Body of pancreas (tissue), 4 donors: ENCODE measurements around the gene PREX1.

Source experiments
- CTCF ChIP-seq, 7 experiments: fragments of 450-650 bp in 4 of 7; fragments of 200-600 bp in 3 of 7; sonication (generic) in 3 of 7; IDR thresholded peaks; one replicate each; pipeline ENCODE4 v1.5.1; 2016 to 2019; ENCODE audit warnings: antibody characterized with exemption in 7 of 7
- POLR2A ChIP-seq, 3 donors: fragments of 450-650 bp; IDR thresholded peaks; one replicate each; pipeline ENCODE4 v1.6.1; 2016; ENCODE audit warnings: antibody characterized with exemption in 3 of 3, mild to moderate bottlenecking in 2 of 3

GRCh38 chr20:48766961-48767960 lies 60.5 kb downstream of the PREX1 start:
- no peak for TF ChIP-seq CTCF (IDR thresholded peaks at IDR 0.05)
- TF ChIP-seq POLR2A (IDR thresholded peaks at IDR 0.05): no peak
